ENCODE results near the gene SLC17A8.

DNA sequence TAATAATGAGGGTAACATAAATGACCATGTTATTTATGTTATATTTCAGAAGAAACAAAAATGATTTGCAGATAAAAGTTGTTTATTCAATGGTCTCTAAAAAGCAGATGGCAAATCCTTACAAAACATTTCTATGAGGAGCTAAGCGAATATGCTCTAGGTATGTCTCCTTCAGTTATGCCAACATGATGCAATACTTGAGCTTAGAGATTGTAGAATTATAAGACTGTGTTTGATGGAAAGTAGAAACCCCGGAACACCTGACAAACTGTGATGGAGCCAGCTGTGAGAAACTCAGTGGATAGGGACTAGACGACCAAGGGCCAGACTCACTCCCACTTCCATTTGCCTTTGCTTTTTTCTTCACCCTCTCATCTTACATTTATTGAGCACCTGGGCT, 99.0 kb downstream of the SLC17A8 start:
- no peak for TF ChIP-seq EP300 (conservative IDR thresholded peaks at IDR 0.05; ENCODE audit: poor library complexity, severe bottlenecking)
- TF ChIP-seq, protein P1, sequence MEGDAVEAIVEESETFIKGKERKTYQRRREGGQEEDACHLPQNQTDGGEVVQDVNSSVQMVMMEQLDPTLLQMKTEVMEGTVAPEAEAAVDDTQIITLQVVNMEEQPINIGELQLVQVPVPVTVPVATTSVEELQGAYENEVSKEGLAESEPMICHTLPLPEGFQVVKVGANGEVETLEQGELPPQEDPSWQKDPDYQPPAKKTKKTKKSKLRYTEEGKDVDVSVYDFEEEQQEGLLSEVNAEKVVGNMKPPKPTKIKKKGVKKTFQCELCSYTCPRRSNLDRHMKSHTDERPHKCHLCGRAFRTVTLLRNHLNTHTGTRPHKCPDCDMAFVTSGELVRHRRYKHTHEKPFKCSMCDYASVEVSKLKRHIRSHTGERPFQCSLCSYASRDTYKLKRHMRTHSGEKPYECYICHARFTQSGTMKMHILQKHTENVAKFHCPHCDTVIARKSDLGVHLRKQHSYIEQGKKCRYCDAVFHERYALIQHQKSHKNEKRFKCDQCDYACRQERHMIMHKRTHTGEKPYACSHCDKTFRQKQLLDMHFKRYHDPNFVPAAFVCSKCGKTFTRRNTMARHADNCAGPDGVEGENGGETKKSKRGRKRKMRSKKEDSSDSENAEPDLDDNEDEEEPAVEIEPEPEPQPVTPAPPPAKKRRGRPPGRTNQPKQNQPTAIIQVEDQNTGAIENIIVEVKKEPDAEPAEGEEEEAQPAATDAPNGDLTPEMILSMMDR (IDR thresholded peaks at IDR 0.05; ENCODE audit: poor library complexity, severe bottlenecking), result no peak
- TF ChIP-seq, protein P2, sequence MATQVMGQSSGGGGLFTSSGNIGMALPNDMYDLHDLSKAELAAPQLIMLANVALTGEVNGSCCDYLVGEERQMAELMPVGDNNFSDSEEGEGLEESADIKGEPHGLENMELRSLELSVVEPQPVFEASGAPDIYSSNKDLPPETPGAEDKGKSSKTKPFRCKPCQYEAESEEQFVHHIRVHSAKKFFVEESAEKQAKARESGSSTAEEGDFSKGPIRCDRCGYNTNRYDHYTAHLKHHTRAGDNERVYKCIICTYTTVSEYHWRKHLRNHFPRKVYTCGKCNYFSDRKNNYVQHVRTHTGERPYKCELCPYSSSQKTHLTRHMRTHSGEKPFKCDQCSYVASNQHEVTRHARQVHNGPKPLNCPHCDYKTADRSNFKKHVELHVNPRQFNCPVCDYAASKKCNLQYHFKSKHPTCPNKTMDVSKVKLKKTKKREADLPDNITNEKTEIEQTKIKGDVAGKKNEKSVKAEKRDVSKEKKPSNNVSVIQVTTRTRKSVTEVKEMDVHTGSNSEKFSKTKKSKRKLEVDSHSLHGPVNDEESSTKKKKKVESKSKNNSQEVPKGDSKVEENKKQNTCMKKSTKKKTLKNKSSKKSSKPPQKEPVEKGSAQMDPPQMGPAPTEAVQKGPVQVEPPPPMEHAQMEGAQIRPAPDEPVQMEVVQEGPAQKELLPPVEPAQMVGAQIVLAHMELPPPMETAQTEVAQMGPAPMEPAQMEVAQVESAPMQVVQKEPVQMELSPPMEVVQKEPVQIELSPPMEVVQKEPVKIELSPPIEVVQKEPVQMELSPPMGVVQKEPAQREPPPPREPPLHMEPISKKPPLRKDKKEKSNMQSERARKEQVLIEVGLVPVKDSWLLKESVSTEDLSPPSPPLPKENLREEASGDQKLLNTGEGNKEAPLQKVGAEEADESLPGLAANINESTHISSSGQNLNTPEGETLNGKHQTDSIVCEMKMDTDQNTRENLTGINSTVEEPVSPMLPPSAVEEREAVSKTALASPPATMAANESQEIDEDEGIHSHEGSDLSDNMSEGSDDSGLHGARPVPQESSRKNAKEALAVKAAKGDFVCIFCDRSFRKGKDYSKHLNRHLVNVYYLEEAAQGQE (IDR thresholded peaks at IDR 0.05; ENCODE audit: borderline replicate concordance), result no peak
- no peak for TF ChIP-seq POLR2AphosphoS5 (IDR thresholded peaks at IDR 0.05)
- TF ChIP-seq TAF1 (IDR thresholded peaks at IDR 0.05; ENCODE audit: low read depth), result no peak
- TF ChIP-seq EZH2 (IDR thresholded peaks at IDR 0.05; ENCODE audit: borderline replicate concordance, insufficient read depth, low read length, poor library complexity, severe bottlenecking), result no peak
- no peak for TF ChIP-seq MXI1 (conservative IDR thresholded peaks at IDR 0.05; ENCODE audit: poor library complexity, severe bottlenecking)
- TF ChIP-seq RAD21 (conservative IDR thresholded peaks at IDR 0.05), result no peak
- no peak for TF ChIP-seq SMC3 (conservative IDR thresholded peaks at IDR 0.05; ENCODE audit: poor library complexity)
